Dermis microvascular lymphatic vessel endothelial cell (primary cell): ENCODE measurements around the gene ESR1. TPM values are rescaled to one million over a fixed set of nuclear protein-coding genes. Genes with fewer than 3 reads are reported as not detected.
"Not testable (repeated sequence)": the region's sequence is repeated elsewhere in the genome, so short reads cannot be mapped to it uniquely, and the experiment has no call there.

Experiments used
- DNase-seq, 2 donors: peaks; one replicate each; pipeline versions ENCODE4 v3.0.0 to v3.0.0-alpha.2; 2010; ENCODE audit warnings: low read depth in 2 of 2
- total RNA-seq: library from RNA; depleted of rRNA; stranded (reverse); fragments of >200 nt; gene quantifications from 2 replicates; pipeline ENCODE4 v1.2.1, GENCODE V29; 2014

ESR1 gene
- total RNA-seq, 1 donor from 2014 or later, result not detected

DNA sequence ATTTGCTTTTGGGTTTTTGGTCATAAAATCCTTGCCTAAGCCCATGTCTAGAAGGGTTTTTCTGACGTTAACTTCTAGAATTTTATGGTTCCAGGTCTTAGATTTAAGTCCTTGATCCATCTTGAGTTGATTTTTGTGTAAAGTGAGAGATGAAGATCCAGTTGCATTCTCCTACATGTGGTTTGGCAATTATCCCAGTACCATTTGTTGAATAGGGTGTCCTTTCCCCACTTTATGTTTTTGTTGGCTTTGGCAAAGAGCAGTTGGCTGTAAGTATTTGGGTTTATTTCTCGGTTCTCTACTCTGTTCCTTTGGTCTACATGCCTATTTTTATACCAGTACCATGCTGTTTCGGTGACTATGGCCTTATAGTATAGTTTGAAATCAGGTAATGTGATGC, 86.9 kb downstream of the ESR1 start:
- DNase-seq, result peak in 1 of 2 donors; percentile 64

- not testable (repeated sequence) for DNase-seq
These were observed 91.7 kb downstream of the ESR1 start for GRCh38 chr6:151899221-151899620.

DNA sequence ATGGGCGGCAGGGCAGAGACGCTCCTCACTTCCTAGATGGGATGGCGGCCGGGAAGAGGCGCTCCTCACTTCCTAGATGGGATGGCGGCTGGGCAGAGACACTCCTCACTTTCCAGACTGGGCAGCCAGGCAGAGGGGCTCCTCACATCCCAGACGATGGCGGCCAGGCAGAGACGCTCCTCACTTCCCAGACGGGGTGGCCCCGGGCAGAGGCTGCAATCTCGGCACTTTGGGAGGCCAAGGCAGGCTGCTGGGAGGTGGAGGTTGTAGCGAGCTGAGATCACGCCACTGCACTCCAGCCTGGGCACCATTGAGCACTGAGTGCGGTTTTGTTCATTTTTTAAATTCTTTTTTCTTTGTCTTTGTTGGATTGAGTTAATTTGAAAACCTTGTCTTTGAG, 92.3 kb downstream of the ESR1 start:
- not testable (repeated sequence) for DNase-seq

DNA sequence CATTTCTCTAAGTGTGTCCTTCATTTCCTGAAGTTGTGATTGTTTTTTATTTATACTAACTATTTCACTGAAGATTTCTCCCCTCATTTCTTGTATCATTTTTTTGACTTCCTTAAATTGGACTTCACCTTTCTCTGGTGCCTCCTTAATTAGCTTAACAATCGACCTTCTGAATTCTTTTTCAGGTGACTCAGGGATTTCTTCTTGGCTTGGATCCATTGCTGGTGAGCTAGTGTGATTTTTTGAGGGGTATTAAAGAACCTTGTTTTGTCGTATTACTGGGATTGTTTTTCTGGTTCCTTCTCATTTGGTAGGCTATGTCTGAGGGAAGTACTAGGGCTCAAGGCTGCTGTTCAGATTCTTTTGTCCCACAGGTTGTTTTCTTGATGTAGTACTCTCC, 92.8 kb downstream of the ESR1 start:
- no peak for DNase-seq

DNA sequence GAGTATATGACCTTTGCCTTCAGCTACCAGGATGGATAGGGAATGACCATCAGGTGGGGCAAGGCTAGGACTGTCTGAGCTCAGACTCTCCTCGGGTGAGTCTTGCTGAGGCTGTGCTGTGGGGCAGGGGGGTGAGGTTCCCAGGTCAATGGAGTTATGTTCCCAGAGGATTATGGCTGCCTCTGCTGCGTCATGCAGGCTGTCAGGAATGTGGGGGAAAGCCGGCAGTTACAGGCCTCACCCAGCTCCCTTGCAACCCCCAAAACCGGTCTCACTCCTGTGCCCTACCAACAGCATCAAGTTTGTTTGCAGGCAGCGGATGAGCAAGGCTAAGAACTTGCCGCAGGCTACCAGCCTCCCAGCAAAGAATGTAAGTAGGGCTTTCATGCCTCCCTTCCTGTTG, 93.5 kb downstream of the ESR1 start:
- no peak for DNase-seq

DNA sequence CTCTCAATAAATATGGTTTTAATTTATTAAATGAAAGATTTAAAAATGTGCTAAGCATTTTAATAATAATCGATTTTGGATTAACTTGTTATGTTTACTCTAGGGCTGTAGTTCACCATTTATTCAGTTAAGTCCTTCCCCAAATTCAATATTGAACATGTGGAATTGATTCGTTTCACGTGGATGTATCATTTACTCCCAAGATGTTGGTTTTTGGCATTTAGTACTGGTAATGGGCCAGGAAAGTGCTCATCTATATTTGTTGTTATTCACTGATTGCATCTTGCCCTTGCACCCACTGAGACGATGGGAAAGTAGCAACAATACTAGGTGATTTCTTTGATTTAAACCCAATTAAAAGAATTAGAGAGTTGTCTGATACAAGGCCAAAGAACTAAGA, 97.1 kb downstream of the ESR1 start:
- no peak for DNase-seq

DNA sequence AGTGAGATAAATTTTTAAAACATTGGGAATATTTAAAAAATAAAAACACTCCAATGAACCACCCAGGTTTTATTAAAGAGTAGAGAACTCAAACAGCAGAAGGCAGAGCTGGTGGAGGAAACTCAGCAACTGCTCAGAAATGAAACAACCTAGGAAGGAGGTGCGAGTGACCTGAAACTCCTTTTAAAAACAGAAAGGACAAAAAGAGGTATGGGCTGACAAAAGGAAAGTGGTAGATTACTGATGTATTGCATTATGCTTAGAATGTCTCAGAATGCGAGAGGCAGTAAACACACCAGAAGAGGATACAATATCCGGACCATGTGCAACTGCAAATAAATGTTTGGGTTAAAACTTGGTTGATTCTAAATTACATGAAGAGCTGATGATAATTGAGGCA, 97.6 kb downstream of the ESR1 start:
- no peak for DNase-seq

- DNase-seq, result no peak
These were observed 98.4 kb downstream of the ESR1 start for GRCh38 chr6:151905854-151906253.

- DNase-seq, result no peak
These were observed 103.9 kb downstream of the ESR1 start for GRCh38 chr6:151911401-151911800.

DNA sequence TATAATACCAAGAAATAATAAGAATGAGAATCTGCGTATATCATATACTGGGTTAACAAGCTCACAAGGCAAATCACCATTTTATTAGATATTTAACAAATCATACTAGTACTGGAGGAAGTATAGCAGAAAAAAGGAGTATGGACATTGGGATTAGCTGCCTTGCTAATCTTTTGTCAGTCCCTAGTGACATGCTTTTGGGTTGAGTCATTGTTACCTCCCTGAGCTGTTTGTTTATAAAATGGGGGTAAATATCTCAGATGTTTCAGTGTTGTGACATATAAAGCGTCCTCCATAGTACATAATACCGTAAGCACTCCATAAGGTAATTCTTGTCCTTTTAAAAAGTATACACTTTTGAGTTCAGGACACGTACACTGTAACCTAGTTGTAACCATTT, 107.0 kb downstream of the ESR1 start:
- no peak for DNase-seq

GRCh38 chr6:151916075-151916474, 108.6 kb downstream of the ESR1 start:
- no peak for DNase-seq

GRCh38 chr6:151916680-151917164, 109.2 kb downstream of the ESR1 start:
- DNase-seq, result no peak

DNA sequence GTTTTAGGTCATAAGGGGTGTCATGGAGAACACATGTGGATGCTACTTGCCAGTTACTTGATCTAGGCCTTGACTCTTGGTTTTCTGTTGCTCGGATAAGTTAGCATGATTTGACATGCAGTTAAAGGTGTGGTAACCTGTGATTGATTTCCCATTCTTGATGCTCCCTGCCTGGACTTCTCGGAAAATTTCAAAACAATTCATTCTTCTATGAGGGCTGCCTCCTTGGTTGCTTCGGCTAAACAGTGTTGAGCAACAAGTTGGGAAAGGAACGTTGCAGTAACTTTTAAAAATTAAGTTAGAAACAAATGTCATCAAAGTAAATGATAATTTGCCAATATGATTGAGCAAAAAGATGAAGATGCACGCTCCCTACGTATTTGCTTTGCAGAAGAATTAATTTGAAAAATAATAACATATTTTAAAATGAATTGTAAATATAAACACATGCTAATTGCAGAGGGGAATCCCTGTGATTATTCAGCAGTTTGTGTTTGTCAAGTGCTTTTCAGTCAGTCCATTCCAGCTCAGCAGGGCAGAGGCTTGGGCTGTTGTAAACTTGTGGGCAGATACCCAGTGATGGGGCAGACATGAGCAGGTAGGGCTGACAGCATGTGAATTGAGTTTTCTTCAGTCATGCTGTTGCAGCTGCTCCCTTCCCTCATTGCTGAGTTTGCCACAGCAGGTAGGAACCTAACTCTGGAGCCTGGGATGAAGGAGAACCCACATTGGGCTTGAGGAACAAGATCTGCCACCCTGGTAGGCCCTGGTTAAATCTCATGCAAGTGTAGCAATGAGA, 110.2 kb downstream of the ESR1 start:
- DNase-seq, result no peak

GRCh38 chr6:151940307-151940706, 132.8 kb downstream of the ESR1 start:
- DNase-seq, result no peak

DNA sequence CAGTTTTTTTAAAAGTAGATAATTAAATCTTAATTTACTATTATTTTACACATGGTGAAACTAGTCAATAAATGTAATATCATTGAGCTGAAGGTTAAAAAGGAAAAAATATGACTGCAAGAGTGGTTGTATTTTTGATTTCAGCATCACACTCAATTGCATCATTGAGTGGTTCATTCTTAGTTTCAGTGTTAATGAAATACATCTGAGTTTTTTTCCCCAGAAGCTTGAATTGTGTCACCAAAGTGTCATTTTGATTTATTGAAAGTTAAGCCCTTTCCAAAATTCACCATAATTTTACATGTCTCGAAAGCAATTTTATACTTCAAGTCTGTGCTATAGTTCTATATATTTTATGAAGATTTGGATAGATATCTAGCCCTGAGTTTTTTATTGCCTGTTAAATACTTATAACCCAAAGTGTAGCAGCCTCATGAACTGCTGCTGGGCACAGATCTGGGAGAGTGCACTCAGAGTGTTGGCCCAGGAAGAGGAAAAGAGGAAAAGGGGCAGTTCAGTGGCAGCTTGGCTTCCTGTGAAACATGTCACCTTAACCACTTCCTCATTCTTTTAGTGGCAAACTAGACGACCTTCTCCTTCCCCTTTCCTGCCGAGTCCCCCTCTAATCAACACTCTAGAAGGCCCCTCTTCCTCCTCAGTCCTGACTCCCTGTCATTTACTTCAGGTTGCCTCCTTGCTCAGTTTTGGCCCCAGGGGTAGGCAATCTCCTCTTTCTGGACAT, 140.7 kb downstream of the ESR1 start:
- no peak for DNase-seq

DNA sequence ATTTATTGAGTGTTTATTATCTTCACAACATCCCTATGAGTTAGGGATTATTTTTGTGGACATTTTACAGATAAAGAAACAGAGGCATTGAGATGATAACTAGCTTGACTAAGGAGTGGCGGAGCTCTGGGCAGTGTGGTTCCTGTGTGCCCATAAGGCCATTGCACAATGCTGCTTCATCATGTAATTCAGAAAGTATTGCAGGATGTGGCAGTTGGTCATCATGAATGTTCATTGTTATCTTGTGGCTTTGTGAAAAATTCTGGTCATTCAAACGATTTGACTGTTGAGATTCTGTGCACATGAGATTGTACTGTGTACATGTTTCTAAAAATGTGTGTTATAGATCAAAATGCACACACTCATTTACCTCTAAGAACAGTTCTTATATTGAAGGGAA, 150.8 kb downstream of the ESR1 start:
- no peak for DNase-seq

DNA sequence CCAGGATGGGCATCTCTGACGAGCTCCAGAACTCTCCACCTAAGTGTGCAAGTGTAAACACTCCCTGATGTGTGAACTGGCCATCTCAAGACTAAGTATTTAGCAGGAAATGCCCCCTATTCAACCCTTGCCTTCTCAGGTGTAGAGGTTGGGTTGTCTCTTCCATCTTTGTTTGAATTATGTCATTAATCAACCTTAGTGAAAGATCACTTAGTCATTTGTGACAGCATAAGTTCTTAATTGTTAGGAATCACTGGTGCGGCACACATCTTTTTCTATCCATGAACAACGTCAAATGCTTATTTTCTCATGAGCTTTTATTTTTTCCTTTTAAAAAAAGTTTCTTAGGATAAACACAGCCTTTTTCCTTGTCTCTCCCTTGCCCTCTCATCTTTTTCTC, 151.6 kb downstream of the ESR1 start:
- no peak for DNase-seq

DNA sequence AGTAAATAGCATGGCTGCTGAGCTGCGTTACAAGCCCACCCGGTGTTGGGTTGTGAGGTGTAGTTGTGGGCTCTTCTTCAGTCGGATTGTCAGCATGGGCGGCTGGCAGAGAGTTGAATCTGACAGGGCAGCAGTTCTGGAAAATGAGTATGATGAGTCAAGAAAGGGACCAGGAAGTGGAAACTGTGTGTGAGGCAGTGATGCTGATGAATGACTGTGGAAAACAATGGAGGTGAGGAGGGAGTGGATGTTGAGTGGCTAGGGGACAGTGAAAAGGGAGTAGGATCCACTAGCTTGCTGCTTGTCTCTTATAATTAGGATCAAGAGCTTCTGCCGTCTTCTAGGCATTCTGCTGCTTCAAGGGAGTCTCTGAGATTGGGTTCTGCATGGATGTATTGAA, 154.3 kb downstream of the ESR1 start:
- DNase-seq, result no peak

- no peak for DNase-seq
These were observed 154.9 kb downstream of the ESR1 start for GRCh38 chr6:151962246-151962846.

GRCh38 chr6:151963001-151963400, 155.5 kb downstream of the ESR1 start:
- DNase-seq, result no peak

- DNase-seq, result not testable (repeated sequence)
These were observed 156.9 kb downstream of the ESR1 start for GRCh38 chr6:151964412-151964811.

DNA sequence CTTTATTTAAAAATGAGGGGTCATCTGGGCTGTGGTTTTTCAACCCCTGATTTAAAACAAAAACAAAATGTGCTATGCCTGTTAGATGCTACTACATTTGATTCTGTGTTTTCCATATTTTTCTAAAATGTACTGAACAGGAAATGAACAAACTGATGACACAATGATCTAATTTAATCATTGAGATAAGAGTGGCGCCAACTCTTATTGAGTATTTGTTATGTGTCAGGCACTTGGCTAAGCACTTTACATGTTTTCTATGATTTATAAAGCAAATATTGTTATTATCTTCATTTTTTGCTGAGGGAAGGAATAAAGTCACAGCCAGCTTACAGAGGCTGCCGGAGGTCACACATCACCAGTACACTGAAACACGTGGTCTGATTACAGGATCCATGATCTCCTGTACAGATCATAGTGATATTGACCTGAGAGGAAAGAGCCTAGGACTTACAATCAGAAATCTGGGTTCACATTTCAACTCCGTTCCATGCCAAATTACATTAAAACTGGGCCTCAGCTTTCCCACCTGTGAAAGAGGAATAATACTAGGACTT, 166.7 kb downstream of the ESR1 start:
- DNase-seq, result peak in 1 of 2 donors; percentile 12
